H4 (cell line): ENCODE results near the gene CNTN4. TPM values are rescaled to one million over a fixed set of nuclear protein-coding genes. Genes with fewer than 3 reads are reported as not detected.

Experiments used
- DNase-seq: peaks from one replicate; pipeline ENCODE4 v3.0.0-alpha.2; 2015; ENCODE audit warnings: low spot score
- total RNA-seq: library from RNA; depleted of rRNA; stranded (reverse); fragments of >200 nt; shearing (Covaris generic); gene quantifications from 2 replicates; pipeline ENCODE4 v1.2.3, GENCODE V29; 2014

The CNTN4 gene
- total RNA-seq, 1 experiment from 2014 or later = 2.3 TPM

DNA sequence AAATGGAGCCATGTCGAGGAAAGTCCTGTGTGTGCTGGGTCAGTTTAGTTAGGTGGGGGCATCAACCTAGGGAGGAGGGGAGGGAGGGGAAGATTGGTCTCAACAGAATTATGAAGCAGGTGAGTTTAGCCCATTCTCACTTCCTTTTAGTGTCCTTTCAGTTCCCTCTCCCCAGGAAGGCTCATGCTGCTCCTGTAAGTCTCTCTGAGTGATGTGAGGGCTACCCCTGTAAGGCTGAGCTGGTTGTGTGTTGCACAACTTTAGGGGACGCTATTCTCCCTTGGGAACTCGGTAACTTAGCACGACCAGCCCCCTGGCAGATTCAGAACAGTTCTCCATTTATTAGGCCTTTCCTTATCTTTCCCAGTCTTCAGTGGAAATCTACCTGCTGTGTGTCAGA is 990.4 kb downstream of the CNTN4 start:
- no peak for DNase-seq

DNA sequence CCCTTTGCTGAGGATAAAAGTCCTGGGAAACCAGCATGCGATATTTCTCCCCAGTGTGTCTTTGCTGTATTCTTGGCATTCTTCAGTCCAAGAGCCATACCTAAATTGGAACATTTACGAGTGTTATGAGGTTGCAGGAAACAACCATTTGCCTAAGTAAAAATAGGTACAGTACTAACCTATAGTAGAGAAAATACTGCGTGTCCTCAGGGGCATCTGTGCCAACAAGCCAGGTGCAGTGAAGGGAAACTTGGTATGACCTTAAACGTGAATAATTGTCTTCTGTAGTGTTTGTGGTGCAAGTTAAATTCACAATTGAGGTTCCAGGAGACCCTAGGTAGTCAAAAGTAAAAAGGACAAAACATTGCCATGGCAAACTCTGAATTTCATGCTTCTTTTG is 999.3 kb downstream of the CNTN4 start:
- no peak for DNase-seq

DNA sequence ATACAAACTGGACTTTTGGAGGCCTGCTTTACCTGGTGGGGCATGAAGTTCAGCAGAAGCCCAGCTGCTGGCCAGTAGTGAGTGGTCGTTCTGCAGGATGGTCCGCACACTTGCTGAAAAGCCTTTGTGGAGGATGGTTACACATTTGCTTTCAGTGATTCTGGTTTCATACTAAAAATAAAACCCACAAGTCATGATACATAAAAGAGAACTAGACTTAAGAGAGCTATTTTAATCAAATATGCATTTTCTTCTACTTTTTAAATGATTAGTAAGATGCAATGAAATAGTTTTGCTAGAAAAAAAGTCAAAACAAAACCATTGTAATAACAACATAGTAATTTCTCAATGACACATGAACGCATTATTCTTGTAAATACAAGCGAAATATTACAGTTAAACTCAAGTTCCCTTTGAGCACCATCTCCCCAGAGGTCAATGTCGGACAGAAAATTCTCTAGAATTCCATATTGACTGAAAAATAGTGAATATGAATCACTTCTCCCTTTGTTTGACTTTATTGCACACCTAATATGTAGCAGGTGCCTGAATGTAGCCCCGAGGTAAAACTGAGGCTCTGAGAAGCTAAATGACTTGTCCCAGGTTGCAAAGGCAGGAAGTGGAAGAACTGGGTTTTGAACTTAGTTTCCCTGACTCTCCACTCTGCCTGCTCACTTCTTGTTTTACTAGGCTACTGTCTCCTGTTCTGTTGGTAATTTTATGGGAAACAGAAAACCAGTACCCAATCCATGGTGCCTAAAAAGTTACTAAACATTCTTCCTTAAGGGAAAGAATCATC is 1003.2 kb downstream of the CNTN4 start:
- DNase-seq = no peak

DNA sequence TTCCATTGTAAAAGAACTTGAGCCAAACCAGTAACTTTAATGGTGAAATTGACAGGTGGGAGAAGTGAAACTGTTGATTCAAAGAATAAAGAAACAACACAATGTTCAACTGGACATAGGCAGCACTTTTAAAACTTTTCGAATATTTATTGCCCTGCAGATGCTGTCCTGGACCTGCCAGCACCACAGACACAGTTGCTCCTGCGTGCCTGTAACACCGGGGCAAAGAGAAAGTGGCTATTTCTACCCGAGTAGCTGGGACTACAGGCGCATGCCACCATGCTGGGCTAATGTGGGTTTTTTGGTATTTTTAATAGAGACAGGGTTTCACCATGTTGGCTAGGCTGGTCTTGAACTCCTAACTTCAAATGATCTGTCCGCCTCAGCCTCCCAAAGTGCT is 1004.1 kb downstream of the CNTN4 start:
- no peak for DNase-seq

DNA sequence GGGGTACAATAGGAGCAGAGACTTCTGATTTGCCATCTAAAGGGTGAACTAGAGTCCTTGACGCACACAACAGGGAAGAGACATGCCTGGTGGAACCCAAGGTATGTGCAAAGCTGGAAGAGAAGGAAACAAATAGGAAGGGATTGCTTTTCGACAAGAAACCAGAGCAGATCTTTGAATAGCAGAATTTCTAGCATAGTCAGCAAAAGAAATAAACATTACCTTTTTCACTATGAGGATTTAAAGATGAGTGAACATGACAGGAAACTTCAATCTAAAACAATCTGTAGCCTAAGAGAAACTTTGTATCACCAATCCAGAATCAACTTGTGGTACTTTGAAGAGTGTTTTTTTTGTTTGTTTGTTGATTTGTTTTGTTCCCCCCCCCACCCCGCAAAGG is 1006.6 kb downstream of the CNTN4 start:
- DNase-seq = no peak

DNA sequence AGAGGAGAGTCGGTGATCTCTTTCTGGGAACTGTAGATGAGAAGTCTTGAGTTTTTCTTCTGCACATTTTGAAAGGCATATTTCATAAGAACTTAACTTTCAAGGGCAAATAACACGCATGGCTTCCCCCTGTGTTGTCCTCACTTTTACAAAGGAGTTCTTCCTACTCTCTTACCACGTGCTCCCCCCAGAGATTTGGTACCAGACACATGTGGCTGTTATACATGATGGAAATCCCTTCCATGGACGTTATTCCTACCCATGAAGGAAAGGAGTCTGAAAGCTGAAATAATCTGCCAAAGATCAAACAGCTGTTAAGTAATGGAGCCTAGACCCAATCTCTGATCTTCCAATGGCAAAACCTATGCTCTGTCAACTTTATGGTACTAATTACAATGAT is 1007.1 kb downstream of the CNTN4 start:
- DNase-seq = no peak

DNA sequence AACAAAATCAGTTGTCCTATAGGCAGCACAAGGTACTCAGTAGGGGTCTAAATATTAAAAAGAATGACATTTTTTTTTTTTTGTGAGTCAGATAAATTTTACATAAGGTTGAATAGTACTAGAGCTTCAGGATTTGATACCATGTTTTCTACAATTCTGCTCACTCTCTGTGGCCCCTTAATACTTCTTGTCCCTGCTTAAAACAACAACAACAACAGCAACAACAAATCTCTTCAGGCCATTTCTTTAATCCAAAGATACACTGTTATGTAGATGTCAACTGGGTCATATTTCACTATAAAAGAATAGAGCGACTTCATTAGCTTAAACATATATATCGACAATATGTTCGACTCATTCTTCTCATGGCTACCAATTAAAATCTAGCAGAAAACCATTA is 1008.5 kb downstream of the CNTN4 start:
- no peak for DNase-seq
